Small intestine (tissue), 7 donors: ENCODE measurements around the gene RPS6KA2. TPM values are rescaled to one million over a fixed set of nuclear protein-coding genes. Genes with fewer than 3 reads are reported as not detected.

Source experiments
- DNase-seq, 2 donors: peaks; one replicate each; pipeline versions ENCODE4 v3.0.0 to v3.0.0-alpha.2; 2013
- FAIRE-seq: peaks from 2 replicates; lab custom pipeline; 2012; peaks lifted over from hg19 to GRCh38; lab: Jason Lieb, UNC
- H3K27ac ChIP-seq, 3 donors: one replicate each; pipeline ENCODE4 v1.5.1; 2013; ENCODE audit warnings: low read length in 2 of 3, mild to moderate bottlenecking in 2 of 3, control low read depth in 1 of 3, inconsistent platforms in 1 of 3, low read depth in 1 of 3, moderate library complexity in 1 of 3
- H3K27me3 ChIP-seq, 3 donors: one replicate each; pipeline ENCODE4 v1.6.1; 2013; ENCODE audit warnings: low read length in 3 of 3, inconsistent platforms in 1 of 3; ENCODE audit not compliant: control insufficient read depth in 3 of 3, insufficient read depth in 3 of 3
- H3K36me3 ChIP-seq, 3 donors: one replicate each; pipeline ENCODE4 v1.6.1; 2013; ENCODE audit warnings: low read length in 3 of 3, inconsistent platforms in 1 of 3, low read depth in 1 of 3, mild to moderate bottlenecking in 1 of 3, moderate library complexity in 1 of 3; ENCODE audit not compliant: control insufficient read depth in 3 of 3, insufficient read depth in 2 of 3
- H3K4me1 ChIP-seq, 3 donors: one replicate each; pipeline ENCODE4 v1.6.1; 2013; ENCODE audit warnings: low read length in 2 of 3, inconsistent platforms in 1 of 3, low read depth in 1 of 3, mild to moderate bottlenecking in 1 of 3, moderate library complexity in 1 of 3; ENCODE audit not compliant: control insufficient read depth in 3 of 3, insufficient read depth in 2 of 3
- H3K4me3 ChIP-seq, 3 donors: one replicate each; pipeline ENCODE4 v1.5.1; 2013; ENCODE audit warnings: low read length in 3 of 3, control low read depth in 1 of 3, inconsistent platforms in 1 of 3, low read depth in 1 of 3, mild to moderate bottlenecking in 1 of 3, moderate library complexity in 1 of 3
- H3K9me3 ChIP-seq, 2 donors: one replicate each; pipeline ENCODE4 v1.6.1; 2013; ENCODE audit warnings: low read depth in 1 of 2, low read length in 1 of 2; ENCODE audit not compliant: control insufficient read depth in 2 of 2, insufficient read depth in 1 of 2
- WGBS, 3 donors: extraction: QIAGEN DNeasy Blood & Tissue Kit; methylation state at CpG; one replicate each; pipeline ENCODE4 v1.1.7; 2013; 5-methylcytosine and 5-hydroxymethylcytosine counted together
- polyA plus RNA-seq, 4 donors: library from polyadenylated mRNA; stranded (reverse) in 3 of 4; unstranded in 1 of 4; fragments of 200-250 nt in 3 of 4; fragments of 120-200 nt in 1 of 4; gene quantifications; one replicate each; pipeline versions ENCODE4 v1.2.1 to v1.2.3, GENCODE V29; 2013
- donor health status: healthy with polysubstance abuse.
- donor health status: control.
- donor health status: control.
- donor health status: Bipolar disorder and iron deficiency.
- donor health status: healthy.

RPS6KA2 gene
- polyA plus RNA-seq, 4 donors = 3.1 to 21.9 (median 7.3) TPM

DNA sequence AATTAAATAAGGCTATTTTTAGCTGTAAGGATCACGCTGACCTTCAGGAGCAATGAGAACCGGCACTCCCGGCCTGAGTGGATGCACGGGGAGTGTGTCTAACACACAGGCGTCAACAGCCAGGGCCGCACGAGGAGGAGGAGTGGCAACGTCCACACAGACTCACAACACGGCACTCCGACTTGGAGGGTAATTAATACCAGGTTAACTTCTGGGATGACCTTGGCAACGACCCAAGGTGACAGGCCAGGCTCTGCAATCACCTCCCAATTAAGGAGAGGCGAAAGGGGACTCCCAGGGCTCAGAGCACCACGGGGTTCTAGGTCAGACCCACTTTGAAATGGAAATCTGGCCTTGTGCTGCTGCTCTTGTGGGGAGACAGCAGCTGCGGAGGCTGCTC is 124.6 kb downstream of the RPS6KA2 start:
- 76 to 77% (median 76%) methylated on average over 14 of the region's 14 CpGs for WGBS, 3 donors
- H3K9me3 ChIP-seq = no peaks in the 10 kb centered on the region
- H3K4me3 ChIP-seq = no peak overlapping the region
- peaks cover 0 to 18% (median 0%) of the 10 kb centered on the region in 3 donors for H3K36me3 ChIP-seq
- no peaks in the 10 kb centered on the region for H3K4me1 ChIP-seq
- DNase-seq = no peak
- no peaks in the 10 kb centered on the region for H3K27me3 ChIP-seq
- no peak overlapping the region for H3K27ac ChIP-seq
- no peak for FAIRE-seq

DNA sequence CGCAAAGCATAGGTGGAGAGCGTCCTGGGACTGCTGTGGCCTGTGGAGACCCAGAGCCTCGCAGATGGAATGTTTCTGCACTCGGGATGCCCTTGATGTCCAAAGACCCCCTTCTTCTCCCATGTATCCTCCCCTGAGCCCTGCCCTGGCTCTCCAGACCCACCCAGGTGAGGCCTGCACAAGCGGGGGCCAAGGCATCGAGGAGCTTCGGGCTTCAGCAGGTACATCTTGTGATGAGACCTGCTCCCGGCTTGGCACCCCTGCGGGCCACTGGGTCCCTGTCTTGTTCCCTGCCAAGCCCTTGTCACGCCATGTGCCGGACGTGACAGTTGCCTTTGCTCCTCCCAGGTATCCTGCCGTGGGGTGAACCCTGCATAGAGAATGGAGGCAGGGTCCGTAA is 125.8 kb downstream of the RPS6KA2 start:
- FAIRE-seq (no peak), DNase-seq (no peak)
- Histone ChIP-seq H3K4me1 (no peaks in the 10 kb centered on the region), H3K36me3 (peaks cover 0 to 23% (median 0%) of the 10 kb centered on the region in 3 donors), H3K27me3 (no peaks in the 10 kb centered on the region), H3K4me3 (no peak overlapping the region), H3K9me3 (no peaks in the 10 kb centered on the region), H3K27ac (no peak overlapping the region)
- 86 to 91% (median 87%) methylated on average over 14 of the region's 14 CpGs for WGBS, 3 donors

DNA sequence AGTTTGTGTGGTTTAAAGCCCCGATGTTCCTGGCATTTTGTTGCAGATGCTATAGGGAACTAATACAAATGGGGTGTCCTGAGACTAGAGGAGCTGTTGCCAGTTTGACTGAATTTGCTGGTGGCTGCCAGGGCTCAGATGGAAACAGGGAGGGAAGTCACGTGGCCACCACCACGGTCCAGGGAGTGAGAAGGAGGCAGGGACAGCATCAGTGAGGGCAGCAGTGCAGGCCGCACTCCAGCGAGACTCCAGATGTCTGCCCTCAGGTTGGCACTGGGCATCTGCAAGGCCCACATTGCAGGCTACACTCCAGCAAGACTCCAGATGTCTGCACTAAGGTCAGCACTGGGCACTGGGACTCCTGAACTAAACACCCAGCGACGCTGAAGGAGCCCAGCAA is 126.8 kb downstream of the RPS6KA2 start:
- Histone ChIP-seq H3K27ac (no peak overlapping the region), H3K36me3 (peaks cover 0 to 26% (median 0%) of the 10 kb centered on the region in 3 donors), H3K4me1 (no peaks in the 10 kb centered on the region), H3K4me3 (no peak overlapping the region), H3K9me3 (no peaks in the 10 kb centered on the region), H3K27me3 (no peaks in the 10 kb centered on the region)
- no peak for DNase-seq
- WGBS, 3 donors = 75 to 82% (median 78%) methylated on average over 7 of the region's 7 CpGs
- FAIRE-seq = no peak

DNA sequence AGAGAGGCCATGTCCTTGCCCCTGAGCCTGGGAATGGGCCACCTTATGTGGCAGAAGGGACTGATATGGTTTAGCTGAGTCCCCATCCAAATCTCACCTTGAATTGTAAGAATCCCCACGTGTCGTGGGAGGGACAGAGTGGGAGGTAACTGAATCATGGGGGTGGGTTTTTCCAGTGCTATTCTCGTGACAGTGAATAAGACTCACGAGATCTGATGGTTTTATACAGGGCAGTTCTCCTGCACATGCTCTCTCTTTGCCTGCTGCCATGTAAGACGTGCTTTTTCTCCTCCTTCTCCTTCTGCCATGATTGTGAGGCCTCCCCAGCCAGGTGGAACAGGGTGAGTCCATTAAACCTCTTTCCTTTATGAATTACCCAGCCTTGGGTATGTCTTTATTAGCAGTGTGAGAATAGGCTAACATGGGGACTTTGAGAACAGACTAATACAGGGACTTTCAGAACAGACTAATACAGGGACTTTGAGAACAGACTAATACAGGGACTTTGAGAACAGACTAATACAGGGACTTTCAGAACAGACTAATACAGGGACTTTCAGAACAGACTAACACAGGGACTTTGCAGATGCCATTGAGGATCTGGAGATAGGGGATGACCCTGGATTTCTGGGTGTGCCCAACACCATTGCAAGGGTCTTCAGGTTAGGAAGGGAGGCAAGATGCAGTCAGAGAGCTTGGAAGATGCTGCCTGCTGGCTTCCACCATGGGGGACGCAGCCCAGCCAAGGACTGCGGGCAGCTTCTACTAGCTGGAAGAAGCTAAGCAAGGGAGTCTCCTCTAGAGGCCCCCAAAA is 127.5 kb downstream of the RPS6KA2 start:
- FAIRE-seq (no peak), DNase-seq (no peak)
- H3K9me3 ChIP-seq = no peaks in the 10 kb centered on the region
- H3K36me3 ChIP-seq = peaks cover 0 to 28% (median 0%) of the 10 kb centered on the region in 3 donors
- H3K27ac ChIP-seq = no peak overlapping the region
- H3K4me3 ChIP-seq = no peak overlapping the region
- H3K4me1 ChIP-seq = no peaks in the 10 kb centered on the region
- no peaks in the 10 kb centered on the region for H3K27me3 ChIP-seq
- 80 to 85% (median 81%) methylated on average over 7 of the region's 7 CpGs for WGBS, 3 donors

DNA sequence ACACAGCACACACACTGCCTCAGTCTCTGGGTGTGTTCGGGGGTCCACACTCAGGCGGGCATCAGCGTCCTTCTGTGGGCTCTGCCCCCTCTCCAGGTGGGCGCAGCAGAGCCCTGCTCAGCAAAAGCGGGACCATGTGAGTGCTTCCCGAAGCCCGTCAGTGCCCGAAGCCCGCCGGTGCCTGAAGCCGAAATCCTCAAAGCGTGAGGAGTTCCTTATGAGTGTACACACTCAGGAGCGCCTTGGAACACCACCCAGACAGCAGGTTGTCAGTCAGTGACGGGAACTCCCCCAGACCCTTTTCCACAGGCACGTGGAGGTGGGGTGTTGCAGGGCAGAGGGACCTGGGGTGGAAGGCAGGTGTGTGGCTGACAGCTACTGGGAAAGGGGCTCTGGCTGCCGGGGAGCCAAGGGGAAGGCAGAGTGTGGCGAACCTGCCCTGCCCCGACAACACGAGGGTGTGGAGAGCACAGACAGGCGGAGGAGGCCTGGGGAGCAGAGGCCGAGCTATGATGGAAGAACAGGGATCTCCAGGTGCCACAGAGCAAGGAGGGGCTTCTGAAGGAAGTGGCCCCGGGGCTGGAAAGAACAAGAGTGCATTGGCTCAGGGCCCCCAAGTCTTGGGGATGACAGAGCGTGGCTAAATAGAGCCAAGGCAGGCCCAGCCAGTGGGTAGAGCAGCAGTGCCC is 128.2 kb downstream of the RPS6KA2 start:
- 93 to 94% (median 94%) methylated on average over 23 of the region's 23 CpGs for WGBS, 3 donors

DNA sequence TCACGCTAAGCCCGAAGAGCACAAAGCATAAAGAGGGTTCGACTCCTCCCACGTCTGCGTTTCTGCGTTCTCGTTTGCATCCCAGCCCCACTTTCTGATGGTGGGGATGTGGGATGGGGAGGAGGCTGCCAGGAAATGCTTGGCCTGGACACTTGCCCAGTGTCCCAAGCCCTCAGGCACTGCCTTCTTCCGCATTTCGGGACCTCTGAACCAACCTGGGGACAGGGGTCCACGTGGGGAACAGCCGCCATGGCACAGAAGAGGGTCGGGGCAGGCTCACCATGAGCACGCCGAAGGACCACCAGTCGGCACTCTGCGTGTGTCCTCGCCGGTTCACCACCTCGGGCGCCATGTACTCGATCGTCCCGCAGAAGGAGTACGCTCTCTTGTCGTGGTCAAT is 128.8 kb downstream of the RPS6KA2 start:
- H3K4me3 ChIP-seq = no peak overlapping the region
- no peaks in the 10 kb centered on the region for H3K27me3 ChIP-seq
- WGBS, 3 donors = 93 to 97% (median 96%) methylated on average over 25 of the region's 25 CpGs
- FAIRE-seq (no peak), DNase-seq (no peak)
- peaks cover 0 to 33% (median 0%) of the 10 kb centered on the region in 3 donors for H3K36me3 ChIP-seq
- no peaks in the 10 kb centered on the region for H3K9me3 ChIP-seq
- no peaks in the 10 kb centered on the region for H3K4me1 ChIP-seq
- no peak overlapping the region for H3K27ac ChIP-seq

More for the DNA sequence above, 128.2 kb downstream of the RPS6KA2 start:
- FAIRE-seq (no peak), DNase-seq (no peak)
- H3K4me1 ChIP-seq = no peaks in the 10 kb centered on the region
- no peak overlapping the region for H3K27ac ChIP-seq
- no peaks in the 10 kb centered on the region for H3K9me3 ChIP-seq
- H3K4me3 ChIP-seq = no peak overlapping the region
- no peaks in the 10 kb centered on the region for H3K27me3 ChIP-seq
- peaks cover 0 to 28% (median 0%) of the 10 kb centered on the region in 3 donors for H3K36me3 ChIP-seq

DNA sequence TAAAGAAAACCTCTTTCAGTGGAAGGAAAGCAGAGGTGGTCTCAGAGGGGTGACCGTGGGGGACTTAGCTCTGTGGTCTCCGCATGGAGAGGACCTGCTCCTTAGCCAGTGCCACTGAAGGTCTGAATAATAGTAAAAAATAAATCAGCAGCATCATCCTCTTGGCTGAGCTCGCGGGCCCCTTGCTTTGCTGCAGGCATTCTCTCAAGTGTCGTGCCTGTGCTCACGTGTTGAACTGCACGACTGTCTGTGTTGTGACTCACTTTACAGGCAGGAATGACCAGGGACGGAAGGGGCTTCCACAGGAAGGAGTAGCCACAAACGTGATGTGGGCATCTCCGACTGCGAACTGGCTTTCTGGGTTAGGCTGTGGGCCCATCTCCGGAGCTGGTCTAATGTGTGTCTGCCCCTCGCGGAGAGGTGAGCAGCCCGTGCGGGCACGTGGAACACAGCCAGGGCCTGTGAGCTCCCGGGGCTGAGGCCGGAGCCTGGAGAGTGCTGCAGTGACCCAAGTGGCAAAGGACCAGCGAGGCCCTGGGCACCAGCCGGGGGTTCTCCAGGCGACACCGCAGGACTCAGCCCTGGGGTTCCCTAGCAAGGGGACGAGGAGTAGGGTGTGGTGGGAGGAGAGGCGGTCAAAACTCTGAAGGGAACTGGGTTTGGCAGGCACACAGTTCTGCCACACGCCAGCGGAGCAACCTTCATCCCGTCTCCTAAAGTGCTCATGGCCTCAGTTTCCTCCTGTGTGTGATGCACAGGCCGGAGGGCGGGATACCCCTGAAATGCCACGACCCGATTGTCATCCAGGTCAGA is 129.8 kb downstream of the RPS6KA2 start:
- Histone ChIP-seq H3K36me3 (peaks cover 0 to 35% (median 0%) of the 10 kb centered on the region in 3 donors), H3K9me3 (no peaks in the 10 kb centered on the region), H3K27me3 (no peaks in the 10 kb centered on the region), H3K4me1 (no peaks in the 10 kb centered on the region), H3K27ac (no peak overlapping the region), H3K4me3 (no peak overlapping the region)
- no peak for DNase-seq
- WGBS, 3 donors = 92 to 93% (median 93%) methylated on average over 32 of the region's 32 CpGs
- no peak for FAIRE-seq

DNA sequence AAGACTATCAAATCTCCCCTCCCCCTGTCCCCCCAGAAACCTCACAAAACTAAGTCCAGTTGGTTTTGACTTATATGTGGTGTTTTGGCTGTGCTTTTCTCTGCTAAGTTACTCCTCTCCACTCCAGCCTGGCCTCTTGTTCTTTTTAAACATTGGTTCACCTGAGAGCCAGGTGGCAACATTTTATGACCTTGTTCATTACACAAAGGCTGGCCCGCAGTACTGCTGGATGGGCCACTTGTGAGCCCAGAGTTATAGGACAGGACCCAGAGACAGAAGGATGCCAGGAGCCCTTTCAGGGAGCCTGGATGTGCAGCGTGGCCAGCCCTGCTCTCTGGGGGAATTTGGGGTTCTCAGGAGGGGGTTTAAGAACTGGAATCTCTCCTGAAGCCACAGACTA is 130.6 kb downstream of the RPS6KA2 start:
- peaks cover 0 to 35% (median 0%) of the 10 kb centered on the region in 3 donors for H3K36me3 ChIP-seq
- FAIRE-seq (no peak), DNase-seq (peak in 1 of 2 donors; percentile 12)
- H3K4me3 ChIP-seq = no peak overlapping the region
- no peak overlapping the region for H3K27ac ChIP-seq
- no peaks in the 10 kb centered on the region for H3K27me3 ChIP-seq
- no peaks in the 10 kb centered on the region for H3K4me1 ChIP-seq
- H3K9me3 ChIP-seq = no peaks in the 10 kb centered on the region
- 22 to 67% (median 66%) methylated on average over 2 of the region's 2 CpGs for WGBS, 3 donors
